Ishikawa (cell line): ENCODE results near the gene QPCTL.

ENCODE experiments used
- CEBPB ChIP-seq: IDR thresholded peaks from 2 replicates; pipeline ENCODE4 v1.6.1; 2012
- CREB1 ChIP-seq: IDR thresholded peaks from 2 replicates; pipeline ENCODE4 v1.6.1; 2012; ENCODE audit warnings: low read depth
- EGR1 ChIP-seq: IDR thresholded peaks from 2 replicates; pipeline ENCODE4 v1.6.1; 2012
- EP300 ChIP-seq: IDR thresholded peaks from 2 replicates; pipeline ENCODE4 v1.6.1; 2012; ENCODE audit warnings: borderline replicate concordance
- FOXM1 ChIP-seq: IDR thresholded peaks from 2 replicates; pipeline ENCODE4 v1.6.1; 2012; ENCODE audit warnings: low read depth, borderline replicate concordance
- MAX ChIP-seq: IDR thresholded peaks from 2 replicates; pipeline ENCODE4 v1.6.1; 2012
- NFIC ChIP-seq: IDR thresholded peaks from 2 replicates; pipeline ENCODE4 v1.6.1; 2012
- RAD21 ChIP-seq: IDR thresholded peaks from 2 replicates; pipeline ENCODE4 v1.6.1; 2012; ENCODE audit warnings: low read depth
- REST ChIP-seq: IDR thresholded peaks from 2 replicates; pipeline ENCODE4 v1.6.1; 2012; ENCODE audit warnings: low read depth, mild to moderate bottlenecking
- TAF1 ChIP-seq: IDR thresholded peaks from 2 replicates; pipeline ENCODE4 v1.6.1; 2012; ENCODE audit warnings: low read depth, mild to moderate bottlenecking
- TCF12 ChIP-seq: IDR thresholded peaks from 2 replicates; pipeline ENCODE4 v1.6.1; 2012; ENCODE audit warnings: low read depth
- TEAD4 ChIP-seq: IDR thresholded peaks from 2 replicates; pipeline ENCODE4 v1.6.1; 2012
- USF1 ChIP-seq: IDR thresholded peaks from 2 replicates; pipeline ENCODE4 v1.6.1; 2012
- YY1 ChIP-seq: IDR thresholded peaks from 2 replicates; pipeline ENCODE4 v1.6.1; 2012; ENCODE audit warnings: low read depth
- ZBTB7A ChIP-seq: IDR thresholded peaks from 2 replicates; pipeline ENCODE4 v1.6.1; 2012; ENCODE audit warnings: low read depth

The QPCTL gene

GRCh38 chr19:45711851-45712698 lies 19.6 kb downstream of the QPCTL start:
- no peak for TF ChIP-seq RAD21

- TF ChIP-seq MAX = no peak
- no peak for TF ChIP-seq EP300
- no peak for TF ChIP-seq TEAD4
- TF ChIP-seq FOXM1 = no peak
- no peak for TF ChIP-seq CREB1
- no peak for TF ChIP-seq RAD21
- TF ChIP-seq REST = no peak
- TF ChIP-seq EGR1 = no peak
These were observed 20.2 kb downstream of the QPCTL start for GRCh38 chr19:45712699-45713067.

- TF ChIP-seq CEBPB = no peak
- TF ChIP-seq EP300 = no peak
- no peak for TF ChIP-seq ZBTB7A
- no peak for TF ChIP-seq NFIC
- no peak for TF ChIP-seq REST
- TF ChIP-seq TEAD4 = no peak
- no peak for TF ChIP-seq FOXM1
- TF ChIP-seq USF1 = no peak
- no peak for TF ChIP-seq TAF1
- TF ChIP-seq CREB1 = no peak
- TF ChIP-seq RAD21 = no peak
- no peak for TF ChIP-seq MAX
- no peak for TF ChIP-seq TCF12
- no peak for TF ChIP-seq YY1
- no peak for TF ChIP-seq EGR1
These were observed 20.7 kb downstream of the QPCTL start for GRCh38 chr19:45713141-45713540.

- TF ChIP-seq NFIC (no peak), EP300 (no peak), TCF12 (no peak), EGR1 (no peak), MAX (no peak), CREB1 (no peak), TEAD4 (no peak), CEBPB (no peak), YY1 (no peak), REST (no peak), FOXM1 (no peak), USF1 (no peak), ZBTB7A (no peak), TAF1 (no peak), RAD21 (no peak)
These were observed 22.7 kb downstream of the QPCTL start for GRCh38 chr19:45715139-45715538.
